H1 (cell line): Measurements from ENCODE around the gene PRR33.

ENCODE experiments used
- BRCA1 ChIP-seq: IDR thresholded peaks from 2 replicates; pipeline ENCODE4 v1.6.1; 2012; ENCODE audit warnings: low read depth, low read length, improper control_type of control experiment
- CTCF ChIP-seq, 3 experiments: IDR thresholded peaks; 1 replicate in 2 of 3; 2 replicates in 1 of 3; pipeline versions ENCODE4 v1.5.1 to v1.6.1; 2011; ENCODE audit warnings: low read length in 3 of 3, mild to moderate bottlenecking in 3 of 3, inconsistent platforms in 2 of 3, low read depth in 1 of 3, moderate library complexity in 1 of 3; ENCODE audit not compliant: insufficient read depth in 1 of 3; ENCODE audit errors: control extremely low read depth in 1 of 3
- EGR1 ChIP-seq: IDR thresholded peaks from 2 replicates; pipeline ENCODE4 v1.6.1; 2011; ENCODE audit warnings: low read depth, low read length, borderline replicate concordance
- POLR2AphosphoS5 ChIP-seq: IDR thresholded peaks from 2 replicates; pipeline ENCODE4 v1.6.1; 2011; ENCODE audit warnings: low read depth, low read length

GRCh38 chr11:1843796-1844195 lies 47.9 kb downstream of the PRR33 start:
- TF ChIP-seq POLR2AphosphoS5 (no peak), BRCA1 (no peak), CTCF (IDR thresholded peaks at IDR 0.05; ENCODE audit: control extremely low read depth in 1 of 3, insufficient read depth in 1 of 3, low read depth in 1 of 3, low read length in 3 of 3) (no peak), EGR1 (no peak)
